ENCODE measurements around the gene SMIM44. TPM values are rescaled to one million over a fixed set of nuclear protein-coding genes. Genes with fewer than 3 reads are reported as not detected.
"Not testable (repeated sequence)": the region's sequence is repeated elsewhere in the genome, so short reads cannot be mapped to it uniquely, and the experiment has no call there.

The SMIM44 gene
- total RNA-seq, 1 donor from 2014 or later = 1.0 TPM

DNA sequence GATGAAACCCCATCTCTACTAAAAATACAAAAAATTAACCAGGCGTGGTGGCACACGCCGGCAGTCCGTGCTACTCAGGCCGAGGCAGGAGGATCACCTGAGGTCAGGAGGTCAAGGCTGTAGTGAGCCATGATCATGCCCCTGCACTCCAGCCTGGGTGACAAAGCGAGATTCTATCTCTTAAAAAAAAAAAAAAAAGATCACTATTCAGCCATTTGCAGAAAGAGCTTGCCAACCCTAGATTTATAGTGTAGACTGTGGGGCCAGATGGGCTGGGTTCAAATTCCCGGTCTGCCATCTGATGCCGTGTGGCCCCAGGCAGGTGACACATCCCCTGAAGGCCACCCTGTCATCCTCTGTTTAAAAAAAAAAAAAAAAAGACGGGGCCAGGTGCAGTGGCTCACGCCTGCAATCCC, 31.8 kb downstream of the SMIM44 start:
- TF ChIP-seq, protein P1, sequence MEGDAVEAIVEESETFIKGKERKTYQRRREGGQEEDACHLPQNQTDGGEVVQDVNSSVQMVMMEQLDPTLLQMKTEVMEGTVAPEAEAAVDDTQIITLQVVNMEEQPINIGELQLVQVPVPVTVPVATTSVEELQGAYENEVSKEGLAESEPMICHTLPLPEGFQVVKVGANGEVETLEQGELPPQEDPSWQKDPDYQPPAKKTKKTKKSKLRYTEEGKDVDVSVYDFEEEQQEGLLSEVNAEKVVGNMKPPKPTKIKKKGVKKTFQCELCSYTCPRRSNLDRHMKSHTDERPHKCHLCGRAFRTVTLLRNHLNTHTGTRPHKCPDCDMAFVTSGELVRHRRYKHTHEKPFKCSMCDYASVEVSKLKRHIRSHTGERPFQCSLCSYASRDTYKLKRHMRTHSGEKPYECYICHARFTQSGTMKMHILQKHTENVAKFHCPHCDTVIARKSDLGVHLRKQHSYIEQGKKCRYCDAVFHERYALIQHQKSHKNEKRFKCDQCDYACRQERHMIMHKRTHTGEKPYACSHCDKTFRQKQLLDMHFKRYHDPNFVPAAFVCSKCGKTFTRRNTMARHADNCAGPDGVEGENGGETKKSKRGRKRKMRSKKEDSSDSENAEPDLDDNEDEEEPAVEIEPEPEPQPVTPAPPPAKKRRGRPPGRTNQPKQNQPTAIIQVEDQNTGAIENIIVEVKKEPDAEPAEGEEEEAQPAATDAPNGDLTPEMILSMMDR (conservative IDR thresholded peaks at IDR 0.05; ENCODE audit: low read depth, low read length) = no peak
- peak; percentile 33 for DNase-seq (ENCODE audit: low read depth)
- no peak overlapping the region for H3K4me3 ChIP-seq (ENCODE audit: low read depth, low read length)

- peak; percentile 99 for DNase-seq (ENCODE audit: low read depth)
- TF ChIP-seq, protein P1 (conservative IDR thresholded peaks at IDR 0.05; ENCODE audit: low read depth, low read length) = no peak
- H3K4me3 ChIP-seq (ENCODE audit: low read depth, low read length) = no peak overlapping the region
These were observed 32.3 kb downstream of the SMIM44 start for GRCh38 chr19:3450796-3451411.

GRCh38 chr19:3448616-3449334, 34.5 kb downstream of the SMIM44 start:
- DNase-seq (ENCODE audit: low read depth) = no peak
- TF ChIP-seq, protein P1 (conservative IDR thresholded peaks at IDR 0.05; ENCODE audit: low read depth, low read length) = no peak
- H3K4me3 ChIP-seq (ENCODE audit: low read depth, low read length) = no peak overlapping the region

DNA sequence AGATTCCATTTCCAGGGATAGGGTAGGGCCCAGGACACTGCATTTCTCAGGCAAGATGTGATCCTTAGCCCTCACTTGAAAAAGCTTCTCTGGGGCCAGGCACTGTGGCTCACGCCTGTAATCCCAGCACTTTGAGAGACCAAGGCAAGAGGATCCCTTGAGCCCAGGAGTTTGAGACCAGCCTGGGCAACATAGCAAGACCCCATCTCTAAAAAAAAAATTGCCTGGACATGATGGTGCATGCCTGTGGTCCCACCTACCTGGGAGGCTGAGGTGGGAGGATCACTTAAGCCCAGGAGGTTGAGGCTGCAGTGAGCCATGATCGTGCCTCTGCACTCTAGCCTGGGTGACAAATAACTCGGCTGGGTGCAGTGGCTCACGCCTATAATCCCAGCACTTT, 36.6 kb downstream of the SMIM44 start:
- H3K4me3 ChIP-seq (ENCODE audit: low read depth, low read length); DNase-seq (ENCODE audit: low read depth): not testable (repeated sequence)

DNA sequence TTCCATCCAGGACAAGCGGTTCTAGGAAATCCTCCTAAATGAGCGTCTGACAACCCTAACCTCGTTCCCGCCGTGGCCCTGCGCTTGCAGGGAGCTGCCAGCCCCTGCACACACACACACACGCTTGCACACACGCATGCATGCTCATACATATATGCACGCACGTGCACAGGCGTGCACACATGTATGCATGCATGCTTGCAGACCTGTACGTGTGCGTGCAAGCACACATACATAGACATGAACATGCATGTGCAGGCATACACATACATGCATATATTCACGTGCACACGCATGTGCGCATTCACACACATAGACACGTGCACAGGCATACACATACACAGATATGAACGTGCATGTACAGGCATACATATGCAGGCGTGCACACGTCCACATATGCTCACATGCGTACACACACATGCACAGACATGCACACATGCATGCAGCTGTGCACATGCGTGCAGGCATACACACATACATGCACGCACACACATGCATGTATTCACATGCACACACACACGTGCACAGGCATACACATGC, 38.5 kb downstream of the SMIM44 start:
- no peak overlapping the region for H3K4me3 ChIP-seq (ENCODE audit: low read depth, low read length)
- TF ChIP-seq, protein P1 (conservative IDR thresholded peaks at IDR 0.05; ENCODE audit: low read depth, low read length) = no peak
- no peak for DNase-seq (ENCODE audit: low read depth)

DNA sequence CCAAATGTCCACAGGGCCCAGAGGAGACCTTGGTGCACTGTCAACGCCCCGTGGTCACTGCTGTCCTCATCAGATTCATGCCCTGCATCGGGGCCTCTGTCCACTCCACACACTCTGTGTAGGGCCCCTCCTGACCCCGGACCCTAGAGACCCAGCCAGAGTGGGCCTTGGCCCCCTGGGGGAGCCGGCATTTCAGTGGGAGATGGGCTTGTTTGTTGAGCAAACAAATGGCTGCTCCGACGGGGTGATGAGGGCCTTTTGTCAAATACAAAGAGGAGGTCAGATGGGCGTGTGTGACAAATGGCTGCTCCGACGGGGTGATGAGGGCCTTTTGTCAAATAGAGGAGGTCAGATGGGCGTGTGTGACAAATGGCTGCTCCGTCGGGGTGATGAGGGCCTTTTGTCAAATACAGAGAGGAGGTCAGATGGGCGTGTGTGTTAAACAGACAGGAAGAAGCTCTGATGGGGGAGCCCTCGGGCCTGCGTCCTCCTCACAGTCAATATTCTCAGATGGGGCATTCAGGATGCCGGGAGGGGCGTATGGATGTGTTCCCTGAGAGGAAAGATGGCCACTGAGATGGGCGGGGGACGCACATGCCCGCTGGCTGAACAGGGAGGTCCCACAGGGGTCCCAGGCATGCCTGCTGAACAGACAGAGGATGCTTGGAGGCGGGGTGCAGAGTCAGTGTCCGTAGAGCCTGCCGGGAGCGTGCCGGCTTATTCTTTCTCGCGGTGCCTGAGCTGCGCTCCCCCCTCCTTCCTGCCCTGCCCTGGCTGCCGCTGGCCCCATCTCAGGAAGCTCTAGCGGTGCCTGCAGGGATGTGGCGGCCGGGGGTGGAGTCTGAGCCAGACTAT, 39.2 kb downstream of the SMIM44 start:
- TF ChIP-seq, protein P1 (conservative IDR thresholded peaks at IDR 0.05; ENCODE audit: low read depth, low read length) = no peak
- H3K4me3 ChIP-seq (ENCODE audit: low read depth, low read length) = no peak overlapping the region
- DNase-seq (ENCODE audit: low read depth) = no peak

DNA sequence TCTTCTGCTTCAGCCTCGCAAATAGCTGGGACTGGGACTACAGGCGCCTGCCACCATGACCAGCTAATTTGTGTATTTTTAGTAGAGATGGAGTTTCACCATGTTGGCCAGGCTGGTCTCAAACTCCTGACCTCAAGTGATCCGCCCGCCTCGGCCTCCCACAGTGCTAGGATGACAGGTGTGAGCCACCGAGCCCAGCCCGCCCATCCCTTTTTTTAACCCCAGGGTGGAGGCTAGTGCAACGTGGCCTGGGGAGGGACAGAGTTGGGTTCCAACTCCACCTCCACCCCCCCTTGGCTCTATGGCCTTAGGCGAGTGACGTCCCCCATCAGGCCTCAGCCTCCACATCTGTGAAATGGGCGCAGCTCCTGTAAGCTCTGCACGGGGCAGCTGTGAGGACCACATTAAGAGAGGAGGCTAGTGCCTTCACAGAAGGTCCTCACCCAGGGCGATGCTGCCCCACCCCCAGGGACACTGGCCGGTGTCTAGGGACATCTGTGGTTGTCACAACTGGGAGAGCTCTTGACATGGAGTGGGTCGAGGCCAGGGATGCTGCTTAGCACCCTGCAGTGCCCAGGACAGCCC, 40.7 kb downstream of the SMIM44 start:
- TF ChIP-seq, protein P1 (conservative IDR thresholded peaks at IDR 0.05; ENCODE audit: low read depth, low read length) = no peak
- H3K4me3 ChIP-seq (ENCODE audit: low read depth, low read length) = no peak overlapping the region
- no peak for DNase-seq (ENCODE audit: low read depth)
